ENCODE measurements around the gene SCG3. TPM values are rescaled to one million over a fixed set of nuclear protein-coding genes. Genes with fewer than 3 reads are reported as not detected.

SCG3 gene
- total and polyA plus RNA-seq, 2 of the 4 experiments (the other 2 are of a cell fraction), result 0.02 TPM; not detected in 1

- no peak overlapping the region for H2BK20ac ChIP-seq (ENCODE audit: low read depth, low read length)
- no peak overlapping the region for H3K27ac ChIP-seq (ENCODE audit: insufficient read depth, low read length)
- no peak overlapping the region for H3K4me2 ChIP-seq (ENCODE audit: low read depth, low read length)
- no CpG with 5 or more reads among the region's 4 CpGs for WGBS, 2 experiments (ENCODE audit: extremely low coverage in 2 of 2, insufficient read length in 1 of 2)
- no peak overlapping the region for H3K4me3 ChIP-seq (ENCODE audit: insufficient read depth, low read depth, low read length)
- no peak overlapping the region for H3K18ac ChIP-seq (ENCODE audit: low read depth, low read length)
- H3K9me1 ChIP-seq (ENCODE audit: insufficient read depth, low read length), result no peaks in the 10 kb centered on the region
- no peaks in the 10 kb centered on the region for H3K36me3 ChIP-seq (ENCODE audit: control insufficient read depth, insufficient read depth, low read length)
- H2AK5ac ChIP-seq (ENCODE audit: low read depth, low read length), result no peak overlapping the region
- H3K4ac ChIP-seq (ENCODE audit: low read depth, low read length), result no peak overlapping the region
- DNase-seq (no peak), ATAC-seq (ENCODE audit: low read depth) (no peak)
- no peak overlapping the region for H4K8ac ChIP-seq (ENCODE audit: low read depth in 2 of 2, low read length in 2 of 2)
- no peak overlapping the region for H3K14ac ChIP-seq (replicated peaks; ENCODE audit: low read depth, low read length)
- no peak overlapping the region for H2AFZ ChIP-seq (replicated peaks; ENCODE audit: low read length, poor library complexity)
- no peak overlapping the region for H2BK5ac ChIP-seq (ENCODE audit: low read depth, low read length, poor library complexity, severe bottlenecking)
- no peaks in the 10 kb centered on the region for H4K20me1 ChIP-seq (ENCODE audit: insufficient read depth, low read length)
- no peak overlapping the region for H2BK15ac ChIP-seq (ENCODE audit: low read depth, low read length)
- H3K79me1 ChIP-seq (ENCODE audit: low read depth in 1 of 2, low read length in 2 of 2), result no peaks in the 10 kb centered on the region
- H2AK9ac ChIP-seq (replicated peaks; ENCODE audit: low read depth, low read length, poor library complexity), result no peak overlapping the region
- no peak overlapping the region for H4K5ac ChIP-seq (ENCODE audit: low read depth, low read length)
- dilution Hi-C loops (cut with HindIII; ENCODE audit: low sequenced_read_pairs, unreplicated experiment) (no loop called here), intact Hi-C loops (cut with micrococcal nuclease) (no loop called here), in situ Hi-C loops (cut with MboI; ENCODE audit: low sequenced_read_pairs) (loop anchor here (5.0 to 25.0 kb wide), 2 partner anchors 131 to 271 kb away; no protein-coding TSS in a partner anchor)
- no TSS peak for BruUV-seq (replicated peaks)
- ChIA-PET CTCF (no interaction called here), POLR2A (ENCODE audit: unreplicated experiment) (no interaction called here)
- TF ChIP-seq ELK1 (IDR thresholded peaks at IDR 0.05; ENCODE audit: borderline replicate concordance, low read depth, low read length), result no peak
- TF ChIP-seq MAZ (IDR thresholded peaks at IDR 0.05; ENCODE audit: borderline replicate concordance, low read depth, low read length), result no peak
- no peak for TF ChIP-seq RCOR1 (IDR thresholded peaks at IDR 0.05; ENCODE audit: insufficient replicate concordance, low read length)
- no peak for TF ChIP-seq BHLHE40 (IDR thresholded peaks at IDR 0.05; ENCODE audit: low read depth, low read length)
- TF ChIP-seq, protein P1, sequence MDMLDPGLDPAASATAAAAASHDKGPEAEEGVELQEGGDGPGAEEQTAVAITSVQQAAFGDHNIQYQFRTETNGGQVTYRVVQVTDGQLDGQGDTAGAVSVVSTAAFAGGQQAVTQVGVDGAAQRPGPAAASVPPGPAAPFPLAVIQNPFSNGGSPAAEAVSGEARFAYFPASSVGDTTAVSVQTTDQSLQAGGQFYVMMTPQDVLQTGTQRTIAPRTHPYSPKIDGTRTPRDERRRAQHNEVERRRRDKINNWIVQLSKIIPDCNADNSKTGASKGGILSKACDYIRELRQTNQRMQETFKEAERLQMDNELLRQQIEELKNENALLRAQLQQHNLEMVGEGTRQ (IDR thresholded peaks at IDR 0.05; ENCODE audit: low read depth, low read length), result no peak
- TF ChIP-seq, protein P2, sequence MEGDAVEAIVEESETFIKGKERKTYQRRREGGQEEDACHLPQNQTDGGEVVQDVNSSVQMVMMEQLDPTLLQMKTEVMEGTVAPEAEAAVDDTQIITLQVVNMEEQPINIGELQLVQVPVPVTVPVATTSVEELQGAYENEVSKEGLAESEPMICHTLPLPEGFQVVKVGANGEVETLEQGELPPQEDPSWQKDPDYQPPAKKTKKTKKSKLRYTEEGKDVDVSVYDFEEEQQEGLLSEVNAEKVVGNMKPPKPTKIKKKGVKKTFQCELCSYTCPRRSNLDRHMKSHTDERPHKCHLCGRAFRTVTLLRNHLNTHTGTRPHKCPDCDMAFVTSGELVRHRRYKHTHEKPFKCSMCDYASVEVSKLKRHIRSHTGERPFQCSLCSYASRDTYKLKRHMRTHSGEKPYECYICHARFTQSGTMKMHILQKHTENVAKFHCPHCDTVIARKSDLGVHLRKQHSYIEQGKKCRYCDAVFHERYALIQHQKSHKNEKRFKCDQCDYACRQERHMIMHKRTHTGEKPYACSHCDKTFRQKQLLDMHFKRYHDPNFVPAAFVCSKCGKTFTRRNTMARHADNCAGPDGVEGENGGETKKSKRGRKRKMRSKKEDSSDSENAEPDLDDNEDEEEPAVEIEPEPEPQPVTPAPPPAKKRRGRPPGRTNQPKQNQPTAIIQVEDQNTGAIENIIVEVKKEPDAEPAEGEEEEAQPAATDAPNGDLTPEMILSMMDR (conservative IDR thresholded peaks at IDR 0.05; ENCODE audit: low read depth, low read length), result no peak
- no peak for TF ChIP-seq MXI1 (IDR thresholded peaks at IDR 0.05; ENCODE audit: borderline replicate concordance, low read depth, low read length)
- TF ChIP-seq POLR2A (IDR thresholded peaks at IDR 0.05; ENCODE audit: low read depth, low read length), result no peak
- no peak for TF ChIP-seq CHD1 (IDR thresholded peaks at IDR 0.05; ENCODE audit: low read depth, low read length)
- TF ChIP-seq RAD21 (IDR thresholded peaks at IDR 0.05; ENCODE audit: low read length), result no peak
- no peak for TF ChIP-seq CEBPB (IDR thresholded peaks at IDR 0.05; ENCODE audit: low read depth, low read length)
- no peak for TF ChIP-seq MAFK (IDR thresholded peaks at IDR 0.05; ENCODE audit: low read depth, low read length)
- no peak for TF ChIP-seq FOS (IDR thresholded peaks at IDR 0.05; ENCODE audit: low read depth, low read length)
- TF ChIP-seq SMC3 (IDR thresholded peaks at IDR 0.05; ENCODE audit: low read depth, low read length), result no peak
- no peak for TF ChIP-seq RFX5 (IDR thresholded peaks at IDR 0.05; ENCODE audit: low read depth, low read length)
- TF ChIP-seq NFE2L2 (IDR thresholded peaks at IDR 0.05; ENCODE audit: low read depth, low read length), result no peak
- no peaks in the 10 kb centered on the region for H3K9me3 ChIP-seq (ENCODE audit: control insufficient read depth, insufficient read depth, low read length)
- H3K23ac ChIP-seq (ENCODE audit: low read depth, low read length), result no peak overlapping the region
- H4K91ac ChIP-seq (ENCODE audit: insufficient read depth, low read depth, low read length), result no peak overlapping the region
- no peak overlapping the region for H3K56ac ChIP-seq (ENCODE audit: extremely low read depth, insufficient read depth, low read length)
- no peak overlapping the region for H2BK120ac ChIP-seq (ENCODE audit: low read depth, low read length)
- H3K9ac ChIP-seq (ENCODE audit: low read depth, low read length), result no peak overlapping the region
- H3K4me1 ChIP-seq (ENCODE audit: control insufficient read depth, insufficient read depth, low read length), result no peaks in the 10 kb centered on the region
- peaks cover 3% of the 10 kb centered on the region for H3K27me3 ChIP-seq (ENCODE audit: control insufficient read depth, insufficient read depth, low read length)
Observed at GRCh38 chr15:51641490-51642130, 39.7 kb upstream of the SCG3 start.
